ENCODE results near the gene CADPS.

The CADPS gene

GRCh38 chr3:62755285-62755684 lies 119.9 kb downstream of the CADPS start:
- DNase-seq (ENCODE audit: extremely low read depth, low read depth) = no peak

GRCh38 chr3:62749657-62750056 lies 125.6 kb downstream of the CADPS start:
- TF ChIP-seq, protein P1, sequence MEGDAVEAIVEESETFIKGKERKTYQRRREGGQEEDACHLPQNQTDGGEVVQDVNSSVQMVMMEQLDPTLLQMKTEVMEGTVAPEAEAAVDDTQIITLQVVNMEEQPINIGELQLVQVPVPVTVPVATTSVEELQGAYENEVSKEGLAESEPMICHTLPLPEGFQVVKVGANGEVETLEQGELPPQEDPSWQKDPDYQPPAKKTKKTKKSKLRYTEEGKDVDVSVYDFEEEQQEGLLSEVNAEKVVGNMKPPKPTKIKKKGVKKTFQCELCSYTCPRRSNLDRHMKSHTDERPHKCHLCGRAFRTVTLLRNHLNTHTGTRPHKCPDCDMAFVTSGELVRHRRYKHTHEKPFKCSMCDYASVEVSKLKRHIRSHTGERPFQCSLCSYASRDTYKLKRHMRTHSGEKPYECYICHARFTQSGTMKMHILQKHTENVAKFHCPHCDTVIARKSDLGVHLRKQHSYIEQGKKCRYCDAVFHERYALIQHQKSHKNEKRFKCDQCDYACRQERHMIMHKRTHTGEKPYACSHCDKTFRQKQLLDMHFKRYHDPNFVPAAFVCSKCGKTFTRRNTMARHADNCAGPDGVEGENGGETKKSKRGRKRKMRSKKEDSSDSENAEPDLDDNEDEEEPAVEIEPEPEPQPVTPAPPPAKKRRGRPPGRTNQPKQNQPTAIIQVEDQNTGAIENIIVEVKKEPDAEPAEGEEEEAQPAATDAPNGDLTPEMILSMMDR (IDR thresholded peaks at IDR 0.05; ENCODE audit: low read depth, low read length) = no peak
- no peak for DNase-seq (ENCODE audit: extremely low read depth, low read depth)

More at GRCh38 chr3:62755285-62755684, 119.9 kb downstream of the CADPS start:
- TF ChIP-seq, protein P1 (IDR thresholded peaks at IDR 0.05; ENCODE audit: low read depth, low read length) = no peak

DNA sequence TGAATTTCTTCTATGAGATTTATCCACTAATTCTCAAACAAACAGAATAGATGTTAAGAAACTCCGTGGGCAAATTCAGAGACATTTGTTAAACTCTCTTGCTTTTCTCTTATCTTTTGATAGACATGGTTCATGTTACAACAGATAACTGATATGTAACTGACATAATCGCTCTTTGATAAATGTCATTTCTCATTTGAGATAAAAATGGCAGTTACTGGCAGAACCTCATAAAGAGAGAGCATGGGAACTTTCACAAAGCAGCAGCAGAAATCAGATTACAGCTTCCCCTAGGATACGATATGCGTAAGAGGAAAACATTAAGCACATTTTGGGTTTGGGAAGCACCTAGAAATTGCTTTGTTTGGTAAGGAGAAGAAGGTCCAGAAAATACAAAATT lies 126.1 kb downstream of the CADPS start:
- TF ChIP-seq, protein P1 (IDR thresholded peaks at IDR 0.05; ENCODE audit: low read depth, low read length) = no peak
- DNase-seq (ENCODE audit: extremely low read depth, low read depth) = no peak

DNA sequence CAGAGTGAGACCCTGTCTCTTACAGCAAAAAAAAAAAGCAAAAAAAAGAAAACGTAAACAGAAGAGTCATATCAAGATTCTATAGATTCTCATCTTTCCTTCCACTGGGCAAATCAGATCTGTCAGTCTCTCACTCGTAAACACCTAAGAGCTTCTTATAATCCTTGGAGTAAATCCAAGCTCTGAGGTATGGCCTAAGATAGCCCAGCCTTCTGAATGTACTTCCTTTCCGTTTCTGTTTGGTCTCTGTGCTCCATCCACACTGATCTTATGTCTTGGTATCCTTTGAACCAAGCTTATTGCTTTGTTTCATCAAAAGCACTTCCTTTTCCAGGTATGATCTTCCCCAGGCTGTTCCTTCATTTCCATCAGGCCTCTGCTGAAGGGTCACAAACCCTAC lies 137.8 kb downstream of the CADPS start:
- DNase-seq (ENCODE audit: extremely low read depth, low read depth) = no peak
- TF ChIP-seq, protein P1 (IDR thresholded peaks at IDR 0.05; ENCODE audit: low read depth, low read length) = no peak

DNA sequence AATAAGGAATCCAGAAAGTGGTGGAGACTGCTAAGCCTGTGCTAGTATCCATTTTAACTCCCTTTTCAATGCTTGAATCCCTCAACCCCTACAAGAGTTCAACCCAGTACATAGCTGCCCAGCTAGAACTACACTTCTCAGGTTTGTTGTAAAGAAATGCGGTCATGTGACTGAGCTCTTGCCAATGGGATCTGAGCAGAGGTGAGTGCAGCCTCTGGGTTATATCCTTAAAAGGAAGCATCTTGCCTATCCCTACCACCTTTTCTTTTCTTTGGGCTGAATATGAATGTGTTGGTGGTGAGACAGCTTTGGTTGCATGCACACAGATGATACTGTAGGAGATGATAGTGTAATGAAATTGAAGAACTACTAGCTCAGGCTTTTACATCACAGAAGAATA lies 139.7 kb downstream of the CADPS start:
- no peak for DNase-seq (ENCODE audit: extremely low read depth, low read depth)
- TF ChIP-seq, protein P1 (IDR thresholded peaks at IDR 0.05; ENCODE audit: low read depth, low read length) = no peak

DNA sequence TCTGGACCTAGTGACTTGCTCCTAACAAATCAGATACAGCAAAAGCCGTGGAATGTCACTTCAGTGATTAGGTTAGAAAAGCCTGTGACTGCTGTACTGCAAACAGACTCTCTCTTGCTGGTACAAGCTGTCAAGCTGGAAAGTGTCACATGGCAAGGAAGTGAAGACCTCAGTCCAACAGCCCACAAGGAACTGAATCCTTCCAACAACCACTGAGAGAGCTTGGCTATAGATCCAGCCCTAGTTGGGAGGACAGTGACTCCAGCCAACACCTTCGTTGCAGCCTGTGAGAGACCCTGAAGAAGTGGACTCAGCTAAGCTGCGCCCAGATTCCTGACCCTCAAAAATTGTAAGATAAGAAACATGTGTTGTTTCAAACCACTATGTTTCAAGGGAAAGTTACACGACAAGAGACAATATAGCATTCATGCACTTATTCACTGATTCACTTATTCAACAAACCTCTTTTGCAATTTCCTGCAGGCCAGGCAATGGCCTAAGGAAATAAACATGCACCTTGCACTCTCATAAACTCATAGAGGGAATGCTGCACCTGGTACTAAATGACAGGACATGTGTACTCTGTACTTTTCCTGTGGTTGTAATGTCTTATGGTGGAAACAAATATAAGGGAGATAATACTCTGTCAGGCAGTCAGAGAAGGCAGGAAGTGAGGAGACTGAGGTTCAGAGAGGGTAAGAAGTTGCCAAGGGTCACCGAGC lies 142.9 kb downstream of the CADPS start:
- TF ChIP-seq, protein P1 (IDR thresholded peaks at IDR 0.05; ENCODE audit: low read depth, low read length) = no peak

GRCh38 chr3:62727981-62728380 lies 147.2 kb downstream of the CADPS start:
- no peak for DNase-seq (ENCODE audit: extremely low read depth, low read depth)
- TF ChIP-seq, protein P1 (IDR thresholded peaks at IDR 0.05; ENCODE audit: low read depth, low read length) = no peak

More for the DNA sequence above, 142.9 kb downstream of the CADPS start:
- no peak for DNase-seq (ENCODE audit: extremely low read depth, low read depth)
